ENCODE measurements around the gene CTAGE8. TPM values are rescaled to one million over a fixed set of nuclear protein-coding genes. Genes with fewer than 3 reads are reported as not detected.
A peak's percentile ranks its signal among the peaks of the same experiment; 100 is the strongest.
"Not testable (repeated sequence)": the region's sequence is repeated elsewhere in the genome, so short reads cannot be mapped to it uniquely, and the experiment has no call there.

The CTAGE8 gene
- polyA plus RNA-seq, 6 donors from 2014 or later: 0.22 to 1.2 (median 0.60) TPM; not detected in 2

DNA sequence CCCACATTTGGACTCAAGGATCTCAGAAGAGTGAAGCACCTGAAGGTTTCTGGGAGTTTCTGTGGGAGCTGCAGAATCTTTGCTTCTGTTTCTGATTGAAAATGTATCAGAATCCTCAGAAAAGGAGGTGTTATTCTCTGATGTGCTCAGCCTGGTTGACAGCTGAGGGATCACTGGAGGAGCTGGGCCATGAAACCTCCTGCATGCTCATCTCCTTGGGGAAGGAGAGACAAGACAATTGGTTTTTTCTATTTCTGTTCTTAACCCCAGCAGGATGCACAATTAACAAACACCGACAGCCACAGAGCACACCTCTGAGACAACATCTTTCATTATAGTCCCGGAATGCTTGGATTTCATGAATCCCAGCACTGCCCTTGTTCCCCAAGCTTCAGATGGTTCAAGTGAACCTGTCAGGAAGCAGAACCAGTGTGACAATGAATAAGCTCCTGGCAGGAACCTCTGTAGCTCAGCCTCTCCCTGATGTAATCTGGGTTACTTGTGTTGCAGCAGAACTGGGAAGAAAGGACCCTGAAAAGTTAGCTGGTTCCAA is 30.5 kb downstream of the CTAGE8 start:
- not testable (repeated sequence) for H3K27me3 Mint-ChIP-seq; H3K4me1 Mint-ChIP-seq; DNase-seq; H3K4me3 Mint-ChIP-seq; ATAC-seq (ENCODE audit: low read depth in 2 of 2); H3K27ac Mint-ChIP-seq; H3K9me3 Mint-ChIP-seq; H3K36me3 Mint-ChIP-seq

DNA sequence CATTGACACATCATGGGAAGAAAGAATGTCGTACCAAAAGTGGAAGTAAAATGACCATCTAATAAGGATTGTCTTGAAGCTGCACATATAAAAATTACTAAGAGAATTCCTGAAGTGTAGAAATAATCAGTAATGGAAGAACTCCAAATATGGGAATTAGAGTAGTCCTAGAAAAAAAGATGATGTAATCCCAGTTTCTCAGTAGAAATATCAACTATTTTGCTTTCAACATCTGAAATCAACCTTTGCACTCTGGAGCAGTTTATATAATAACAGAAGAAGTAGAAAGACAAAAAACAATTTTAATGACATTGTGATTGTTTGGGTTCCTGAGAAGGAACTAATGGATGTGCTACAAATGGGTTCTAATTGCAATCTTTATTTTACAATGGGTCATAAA is 36.0 kb downstream of the CTAGE8 start:
- H3K36me3 Mint-ChIP-seq; H3K27ac Mint-ChIP-seq; ATAC-seq (ENCODE audit: low read depth in 2 of 2): not testable (repeated sequence)

DNA sequence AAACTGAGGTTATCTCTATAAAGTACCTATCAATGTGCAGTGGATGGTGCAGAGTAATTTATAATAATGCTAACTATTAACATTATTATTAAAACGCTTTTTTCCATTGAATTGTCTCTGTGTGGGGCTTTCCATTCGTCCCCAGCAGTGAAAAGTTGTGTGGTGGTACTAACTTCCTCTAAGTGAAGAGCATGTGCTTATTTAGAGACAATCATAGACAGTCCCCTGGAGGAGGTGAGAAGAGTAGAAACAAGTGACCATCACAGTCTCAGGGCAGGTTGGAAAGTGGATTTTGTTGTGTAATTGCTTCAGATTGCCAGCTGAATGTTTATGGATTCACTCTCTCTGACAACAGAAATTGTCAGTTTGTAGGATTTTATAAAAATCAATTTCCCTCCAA is 38.1 kb downstream of the CTAGE8 start:
- H3K27me3 Mint-ChIP-seq, H3K4me3 Mint-ChIP-seq, H3K9me3 Mint-ChIP-seq, DNase-seq, H3K4me1 Mint-ChIP-seq, H3K27ac Mint-ChIP-seq, H3K36me3 Mint-ChIP-seq: not testable (repeated sequence)
- peak; percentile 54 to 57 for ATAC-seq (ENCODE audit: low read depth in 2 of 2)

More for the DNA sequence above, 36.0 kb downstream of the CTAGE8 start:
- not testable (repeated sequence) for H3K4me1 Mint-ChIP-seq, H3K4me3 Mint-ChIP-seq, H3K9me3 Mint-ChIP-seq, DNase-seq, H3K27me3 Mint-ChIP-seq

DNA sequence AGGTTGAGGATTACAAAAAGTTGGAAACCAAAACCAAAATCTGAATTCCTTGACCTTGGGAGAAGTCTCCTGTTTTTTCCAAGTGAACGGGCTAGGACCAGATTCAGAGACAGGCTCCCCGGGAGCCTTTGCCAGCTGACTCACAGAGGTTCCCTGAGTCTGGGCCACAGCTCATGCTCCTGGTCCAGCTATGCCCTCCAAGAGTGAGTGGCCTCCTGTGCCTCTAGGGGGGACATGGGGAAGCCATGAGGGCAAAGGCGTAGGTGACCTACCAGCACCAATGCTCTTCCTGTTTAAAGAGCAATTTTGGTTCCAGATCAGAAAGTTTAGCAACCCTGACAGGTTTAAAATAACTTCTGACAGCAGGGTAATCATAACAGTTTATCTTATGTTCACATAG is 40.3 kb downstream of the CTAGE8 start:
- not testable (repeated sequence) for H3K27ac Mint-ChIP-seq; H3K27me3 Mint-ChIP-seq; ATAC-seq (ENCODE audit: low read depth in 2 of 2); DNase-seq; H3K9me3 Mint-ChIP-seq; H3K4me3 Mint-ChIP-seq; H3K4me1 Mint-ChIP-seq; H3K36me3 Mint-ChIP-seq

DNA sequence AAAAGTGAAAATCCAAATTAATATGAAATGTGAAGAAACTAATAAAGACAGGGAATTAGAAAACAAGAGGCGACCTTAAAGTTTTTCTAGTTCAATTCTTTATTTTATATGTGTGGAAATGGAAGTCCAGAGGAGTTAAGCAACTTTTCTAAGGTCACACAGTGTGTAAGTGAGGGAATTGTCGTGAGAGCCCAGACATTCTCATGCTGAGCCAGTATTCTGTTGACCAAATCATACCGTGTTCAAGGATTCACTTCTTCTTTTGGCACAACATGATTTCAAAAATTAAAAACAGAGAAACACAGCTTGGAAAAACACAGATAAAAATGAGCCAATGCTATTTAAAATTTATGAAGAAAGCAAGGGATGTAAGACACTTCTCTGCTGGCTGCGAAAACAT is 42.2 kb downstream of the CTAGE8 start:
- not testable (repeated sequence) for H3K4me1 Mint-ChIP-seq; H3K27me3 Mint-ChIP-seq; H3K4me3 Mint-ChIP-seq; H3K9me3 Mint-ChIP-seq; ATAC-seq (ENCODE audit: low read depth in 2 of 2); DNase-seq; H3K36me3 Mint-ChIP-seq
- H3K27ac Mint-ChIP-seq: peak overlapping the region in 1 of 6 donors; percentile 42

DNA sequence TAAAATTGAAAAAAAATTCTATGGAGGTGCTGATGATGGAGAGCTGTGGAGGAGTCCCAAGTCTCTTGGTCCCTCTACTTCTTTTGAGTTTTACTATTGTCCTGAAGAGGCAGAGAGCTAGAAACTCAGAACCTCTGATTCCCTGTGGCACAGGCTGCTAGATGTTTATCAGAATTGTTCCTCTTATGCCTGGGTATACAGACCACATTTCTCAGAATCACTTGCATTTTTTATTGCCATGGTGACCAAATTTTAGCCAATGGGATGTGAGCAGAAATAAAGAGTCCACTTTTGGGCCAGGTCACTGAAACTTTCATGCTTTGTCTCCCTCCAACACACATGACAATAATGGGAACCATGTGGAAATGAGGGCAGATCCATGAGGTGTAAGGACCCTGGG is 45.4 kb downstream of the CTAGE8 start:
- H3K4me1 Mint-ChIP-seq; H3K27ac Mint-ChIP-seq; H3K9me3 Mint-ChIP-seq; H3K27me3 Mint-ChIP-seq; H3K36me3 Mint-ChIP-seq; H3K4me3 Mint-ChIP-seq; ATAC-seq (ENCODE audit: low read depth in 2 of 2); DNase-seq: not testable (repeated sequence)

DNA sequence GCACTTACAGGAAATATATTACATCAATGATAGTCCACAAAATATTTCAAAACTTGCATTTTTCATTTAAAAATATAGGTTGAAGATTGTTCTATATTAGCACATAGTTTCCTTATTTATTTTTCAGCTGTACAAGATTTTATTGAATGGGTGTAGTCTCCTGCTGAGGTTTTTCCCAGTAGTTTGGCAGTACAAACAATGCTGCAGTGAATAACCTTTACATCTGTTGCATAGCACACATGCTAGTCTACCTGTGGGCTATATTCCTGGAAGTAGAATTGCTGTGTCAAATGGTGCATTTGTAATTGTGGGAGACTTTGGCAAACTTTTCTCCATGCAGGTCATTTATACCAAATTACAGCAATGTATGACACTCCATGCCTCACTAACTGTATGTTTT is 48.6 kb downstream of the CTAGE8 start:
- H3K27ac Mint-ChIP-seq; H3K27me3 Mint-ChIP-seq; ATAC-seq (ENCODE audit: low read depth in 2 of 2); H3K4me3 Mint-ChIP-seq; H3K4me1 Mint-ChIP-seq; H3K36me3 Mint-ChIP-seq; H3K9me3 Mint-ChIP-seq; DNase-seq: not testable (repeated sequence)

DNA sequence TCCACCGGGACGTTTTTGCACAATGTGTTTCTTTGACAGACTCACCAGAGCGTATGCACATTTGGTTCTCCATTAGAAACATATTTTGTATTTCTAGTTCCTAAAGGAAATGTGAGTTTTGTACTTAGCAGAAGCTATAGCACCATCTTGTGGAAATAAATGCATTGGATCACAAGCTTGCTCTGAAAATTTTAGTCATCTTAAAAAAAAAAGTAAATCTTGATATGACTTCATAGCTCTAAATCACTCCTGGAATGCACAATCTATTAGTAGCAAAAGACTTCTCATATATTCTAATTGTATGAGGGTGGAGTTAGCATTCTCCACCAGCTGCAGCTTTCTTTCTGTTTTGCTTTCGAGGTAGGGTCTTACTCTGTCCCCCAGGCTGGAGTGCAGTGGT is 49.9 kb downstream of the CTAGE8 start:
- not testable (repeated sequence) for H3K27ac Mint-ChIP-seq, H3K4me1 Mint-ChIP-seq, H3K36me3 Mint-ChIP-seq

DNA sequence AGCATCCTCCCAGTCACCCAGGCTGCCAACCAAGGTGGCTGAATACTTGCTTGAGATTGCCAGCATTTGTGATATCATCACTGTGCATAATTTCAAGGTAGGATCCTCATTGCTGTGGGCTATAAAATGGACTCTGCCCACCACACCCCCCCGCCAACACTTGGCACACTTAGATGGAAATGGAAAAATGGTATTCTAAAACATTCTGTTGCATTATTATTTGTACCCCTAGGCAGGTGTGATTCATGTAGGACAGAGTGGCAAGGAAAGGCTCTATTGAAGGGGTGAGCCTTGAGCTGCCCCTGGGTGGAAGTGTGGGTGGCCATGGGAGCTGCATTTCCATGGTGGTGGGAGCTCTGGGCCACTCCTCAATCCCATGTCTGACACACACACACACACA is 50.5 kb downstream of the CTAGE8 start:
- not testable (repeated sequence) for DNase-seq; H3K36me3 Mint-ChIP-seq; H3K4me1 Mint-ChIP-seq; ATAC-seq (ENCODE audit: low read depth in 2 of 2); H3K27me3 Mint-ChIP-seq; H3K9me3 Mint-ChIP-seq; H3K4me3 Mint-ChIP-seq
- H3K27ac Mint-ChIP-seq: peak overlapping the region in 1 of 6 donors; percentile 25

More for the DNA sequence above, 49.9 kb downstream of the CTAGE8 start:
- not testable (repeated sequence) for DNase-seq, H3K9me3 Mint-ChIP-seq, H3K27me3 Mint-ChIP-seq, H3K4me3 Mint-ChIP-seq
- ATAC-seq (ENCODE audit: low read depth in 2 of 2): peak; percentile 41 to 66

DNA sequence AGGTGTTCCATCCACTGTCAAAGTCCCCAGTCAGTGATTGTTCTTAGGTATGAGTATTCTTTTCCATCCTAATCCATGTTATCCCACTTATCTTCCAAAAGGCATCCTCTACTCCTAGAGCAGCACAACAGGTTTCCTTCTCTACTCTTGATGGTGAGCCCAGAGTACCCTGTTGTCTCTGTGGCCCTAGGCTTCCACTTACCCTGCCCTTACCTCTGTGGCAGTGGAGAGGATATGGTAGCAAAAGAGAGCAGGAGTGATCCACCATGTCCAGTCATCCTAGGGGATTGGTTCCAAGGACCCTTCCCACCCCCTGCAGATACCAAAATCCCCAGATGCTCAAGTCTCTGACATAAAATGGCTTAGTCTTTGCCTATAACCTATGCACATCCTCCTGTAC is 51.9 kb downstream of the CTAGE8 start:
- not testable (repeated sequence) for H3K27ac Mint-ChIP-seq; ATAC-seq (ENCODE audit: low read depth in 2 of 2); DNase-seq; H3K27me3 Mint-ChIP-seq; H3K36me3 Mint-ChIP-seq; H3K4me3 Mint-ChIP-seq; H3K9me3 Mint-ChIP-seq; H3K4me1 Mint-ChIP-seq

Other genes starting within 250 kb of the CTAGE8 start
- not detected for gene OR2A5, start 220.3 kb downstream of the CTAGE8 start, polyA plus RNA-seq (ENCODE audit: low read depth in 6 of 6)
- gene OR2A25, start 199.5 kb downstream of the CTAGE8 start, polyA plus RNA-seq (ENCODE audit: low read depth in 6 of 6): not detected
- gene OR2A12, start 183.0 kb downstream of the CTAGE8 start, polyA plus RNA-seq (ENCODE audit: low read depth in 6 of 6): not detected
- gene OR2A2, start 159.7 kb downstream of the CTAGE8 start, polyA plus RNA-seq (ENCODE audit: low read depth in 6 of 6): not detected
- gene OR2A14, start 146.1 kb downstream of the CTAGE8 start, polyA plus RNA-seq (ENCODE audit: low read depth in 6 of 6): not detected
- gene CTAGE4, start 85.8 kb downstream of the CTAGE8 start, polyA plus RNA-seq (ENCODE audit: low read depth in 6 of 6): under 1 TPM in 1 of 6 donors, not detected in 5; 0.13 TPM
- 1 to 10 TPM; 2.8 to 5.7 (median 4.3) TPM for gene ARHGEF35, start 73.5 kb downstream of the CTAGE8 start, polyA plus RNA-seq (ENCODE audit: low read depth in 6 of 6)
- under 1 TPM in 1 of 6 donors, not detected in 5; 0.97 TPM for gene OR2A42, start 29.7 kb downstream of the CTAGE8 start, polyA plus RNA-seq (ENCODE audit: low read depth in 6 of 6)
- 1 to 10 TPM in 2 of 6 donors, under 1 TPM in 3, not detected in 1; 0.47 to 1.4 (median 0.86) TPM for gene OR2A7, start 4.5 kb downstream of the CTAGE8 start, polyA plus RNA-seq (ENCODE audit: low read depth in 6 of 6)
- gene OR2A1, start 43.1 kb upstream of the CTAGE8 start, polyA plus RNA-seq (ENCODE audit: low read depth in 6 of 6): 1 to 10 TPM in 1 of 6 donors, under 1 TPM in 1, not detected in 4; 0.21 to 1.5 TPM
- 1 to 10 TPM in 5 of 6 donors, not detected in 1; 1.3 to 5.7 (median 1.9) TPM for gene ARHGEF5, start 86.1 kb upstream of the CTAGE8 start, polyA plus RNA-seq (ENCODE audit: low read depth in 6 of 6)
- not detected for gene NOBOX, start 134.4 kb upstream of the CTAGE8 start, polyA plus RNA-seq (ENCODE audit: low read depth in 6 of 6)